HS-5 (cell line): ENCODE data around the gene NXF3.
"Not testable (repeated sequence)": the region's sequence is repeated elsewhere in the genome, so short reads cannot be mapped to it uniquely, and the experiment has no call there.

Experiments
- DNase-seq: peaks from one replicate; pipeline ENCODE4 v3.0.0-alpha.2; 2012; ENCODE audit warnings: low read depth

Gene NXF3

GRCh38 chrX:103033371-103033770 lies 59.6 kb downstream of the NXF3 start:
- DNase-seq, result not testable (repeated sequence)
